ENCODE measurements around the gene CGAS.

- TF ChIP-seq CTCF (IDR thresholded peaks at IDR 0.05; ENCODE audit: borderline replicate concordance, extremely low read depth, low read length, poor library complexity, severe bottlenecking): no peak
- no peak for TF ChIP-seq EZH2 (IDR thresholded peaks at IDR 0.05; ENCODE audit: borderline replicate concordance, low read depth, low read length, severe bottlenecking)
These were observed 9.6 kb upstream of the CGAS start, which contains the start of gene MTO1 for GRCh38 chr6:73461537-73462350.

All from DND-41 (cell line).